ENCODE measurements around the gene NUTM1. TPM values are rescaled to one million over a fixed set of nuclear protein-coding genes. Genes with fewer than 3 reads are reported as not detected.
"Not testable (repeated sequence)": the region's sequence is repeated elsewhere in the genome, so short reads cannot be mapped to it uniquely, and the experiment has no call there.

Gene NUTM1
- total RNA-seq, 4 donors from 2014 or later, result not detected

- Histone ChIP-seq H3K27ac (peak within 1 kb of the TSS; percentile 88 to 98 (median 92)), H3K9me3 (no peaks in the 10 kb centered on the region), H3K36me3 (peaks cover 0 to 11% (median 0%) of the 10 kb centered on the region in 3 donors), H3K4me1 (peaks cover 0 to 20% (median 0%) of the 10 kb centered on the region in 4 donors), H3K27me3 (no peaks in the 10 kb centered on the region), H3K4me3 (peak within 1 kb of the TSS; percentile 78 to 87 (median 78))
- peak in 1 of 6 experiments; percentile 5 for TF ChIP-seq CTCF (IDR thresholded peaks at IDR 0.05)
- peak; percentile 77 to 79 for TF ChIP-seq POLR2A (IDR thresholded peaks at IDR 0.05)
- peak; percentile 90 to 96 (median 94) for DNase-seq
These were observed 5.4 kb upstream of the NUTM1 start, which contains the start of gene SLC12A6 for GRCh38 chr15:34337557-34338306. Gene SLC12A6 (minus strand): TSS chr15:34337781. CDS start chr15:34336680, 1,101 bp downstream.

GRCh38 chr15:34338347-34338746, 4.8 kb upstream of the NUTM1 start:
- Histone ChIP-seq H3K36me3 (peaks cover 0 to 11% (median 0%) of the 10 kb centered on the region in 3 donors), H3K27ac (peak overlapping the region in 2 of 4 donors; percentile 88 to 98), H3K27me3 (no peaks in the 10 kb centered on the region), H3K9me3 (no peaks in the 10 kb centered on the region), H3K4me3 (peak overlapping the region in 3 of 4 donors; percentile 78 to 87 (median 79)), H3K4me1 (peaks cover 0 to 20% (median 0%) of the 10 kb centered on the region in 4 donors)
- DNase-seq, result peak in 1 of 3 donors; percentile 31
- no peak for TF ChIP-seq CTCF (IDR thresholded peaks at IDR 0.05)
- TF ChIP-seq POLR2A (IDR thresholded peaks at IDR 0.05), result no peak

GRCh38 chr15:34339946-34340345, 3.2 kb upstream of the NUTM1 start:
- no peak for TF ChIP-seq POLR2A (IDR thresholded peaks at IDR 0.05)
- TF ChIP-seq CTCF (IDR thresholded peaks at IDR 0.05), result no peak
- Histone ChIP-seq H3K4me1 (peaks cover 0 to 20% (median 0%) of the 10 kb centered on the region in 4 donors), H3K4me3 (no peak overlapping the region), H3K27me3 (no peaks in the 10 kb centered on the region), H3K36me3 (peaks cover 0 to 11% (median 0%) of the 10 kb centered on the region in 3 donors), H3K27ac (no peak overlapping the region), H3K9me3 (no peaks in the 10 kb centered on the region)
- no peak for DNase-seq

- Histone ChIP-seq H3K9me3 (no peaks in the 10 kb centered on the region), H3K27me3 (no peaks in the 10 kb centered on the region), H3K27ac (no peak overlapping the region), H3K4me1 (peaks cover 0 to 14% (median 0%) of the 10 kb centered on the region in 4 donors), H3K4me3 (peak overlapping the region in 3 of 4 donors; percentile 67 to 85 (median 71)), H3K36me3 (peaks cover 0 to 11% (median 0%) of the 10 kb centered on the region in 3 donors)
- TF ChIP-seq POLR2A (IDR thresholded peaks at IDR 0.05) (no peak), CTCF (IDR thresholded peaks at IDR 0.05) (no peak)
- DNase-seq, result no peak
These were observed 1.5 kb upstream of the NUTM1 start for GRCh38 chr15:34341381-34342212.

- Histone ChIP-seq H3K4me1 (peaks cover 0 to 14% (median 0%) of the 10 kb centered on the region in 4 donors), H3K4me3 (peak overlapping the region; percentile 65 to 85 (median 69)), H3K27ac (peak overlapping the region; percentile 82 to 93 (median 90)), H3K36me3 (peaks cover 0 to 11% (median 0%) of the 10 kb centered on the region in 3 donors)
- not testable (repeated sequence) for H3K27me3 ChIP-seq, H3K9me3 ChIP-seq, DNase-seq
These were observed 840 bp upstream of the NUTM1 start for GRCh38 chr15:34342213-34342736.
